Peyer's patch (tissue), 4 donors: ENCODE results near the gene NDC1. TPM values are rescaled to one million over a fixed set of nuclear protein-coding genes. Genes with fewer than 3 reads are reported as not detected.
"Not testable (repeated sequence)": the region's sequence is repeated elsewhere in the genome, so short reads cannot be mapped to it uniquely, and the experiment has no call there.

Experiments
- DNase-seq, 3 donors: peaks; one replicate each; pipeline ENCODE4 v3.0.0-alpha.2; 2017 to 2019
- H3K27ac ChIP-seq, 4 donors: fragments of 200-600 bp; sonication (generic); one replicate each; pipeline ENCODE4 v1.5.1; 2016 to 2019
- H3K27me3 ChIP-seq, 2 donors: fragments of 200-600 bp; sonication (generic); one replicate each; pipeline ENCODE4 v1.5.1; 2019
- H3K36me3 ChIP-seq, 3 donors: fragments of 200-600 bp; sonication (generic); one replicate each; pipeline ENCODE4 v1.5.1; 2016 to 2019
- H3K4me1 ChIP-seq, 4 donors: fragments of 200-600 bp; sonication (generic); one replicate each; pipeline ENCODE4 v1.5.1; 2016 to 2019
- H3K4me3 ChIP-seq, 4 donors: fragments of 200-600 bp; sonication (generic); 1 replicate in 3 of 4; 2 replicates in 1 of 4; pipeline ENCODE4 v1.5.1; 2016 to 2019; ENCODE audit warnings: mild to moderate bottlenecking in 1 of 4
- H3K9me3 ChIP-seq, 4 donors: fragments of 200-600 bp; sonication (generic); one replicate each; pipeline ENCODE4 v1.5.1; 2016 to 2019; ENCODE audit warnings: mild to moderate bottlenecking in 1 of 4
- POLR2A ChIP-seq, 2 donors: fragments of 450-650 bp; IDR thresholded peaks; one replicate each; pipeline ENCODE4 v1.5.1; 2017; ENCODE audit warnings: antibody characterized with exemption in 2 of 2, mild to moderate bottlenecking in 2 of 2, moderate library complexity in 2 of 2
- total RNA-seq, 4 donors: library from RNA; depleted of rRNA; stranded (reverse); fragments of >200 nt; gene quantifications; one replicate each; pipeline ENCODE4 v1.1.0, GENCODE V29; 2016
- TF ChIP-seq, protein P1 (sequence below), 6 experiments: fragments of 450-650 bp in 4 of 6; fragments of 200-600 bp in 2 of 6; sonication (generic) in 1 of 6; IDR thresholded peaks; one replicate each; pipeline ENCODE4 v1.5.1; 2017 to 2019; ENCODE audit warnings: antibody characterized with exemption in 6 of 6, mild to moderate bottlenecking in 3 of 6, moderate library complexity in 1 of 6

The NDC1 gene
- total RNA-seq, 4 donors from 2014 or later = 4.2 to 8.3 (median 6.7) TPM

- TF ChIP-seq, protein P1, sequence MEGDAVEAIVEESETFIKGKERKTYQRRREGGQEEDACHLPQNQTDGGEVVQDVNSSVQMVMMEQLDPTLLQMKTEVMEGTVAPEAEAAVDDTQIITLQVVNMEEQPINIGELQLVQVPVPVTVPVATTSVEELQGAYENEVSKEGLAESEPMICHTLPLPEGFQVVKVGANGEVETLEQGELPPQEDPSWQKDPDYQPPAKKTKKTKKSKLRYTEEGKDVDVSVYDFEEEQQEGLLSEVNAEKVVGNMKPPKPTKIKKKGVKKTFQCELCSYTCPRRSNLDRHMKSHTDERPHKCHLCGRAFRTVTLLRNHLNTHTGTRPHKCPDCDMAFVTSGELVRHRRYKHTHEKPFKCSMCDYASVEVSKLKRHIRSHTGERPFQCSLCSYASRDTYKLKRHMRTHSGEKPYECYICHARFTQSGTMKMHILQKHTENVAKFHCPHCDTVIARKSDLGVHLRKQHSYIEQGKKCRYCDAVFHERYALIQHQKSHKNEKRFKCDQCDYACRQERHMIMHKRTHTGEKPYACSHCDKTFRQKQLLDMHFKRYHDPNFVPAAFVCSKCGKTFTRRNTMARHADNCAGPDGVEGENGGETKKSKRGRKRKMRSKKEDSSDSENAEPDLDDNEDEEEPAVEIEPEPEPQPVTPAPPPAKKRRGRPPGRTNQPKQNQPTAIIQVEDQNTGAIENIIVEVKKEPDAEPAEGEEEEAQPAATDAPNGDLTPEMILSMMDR (IDR thresholded peaks at IDR 0.05) = no peak
- TF ChIP-seq POLR2A (IDR thresholded peaks at IDR 0.05) = no peak
- DNase-seq = no peak
- Histone ChIP-seq H3K4me1 (no peaks in the 10 kb centered on the region), H3K9me3 (no peaks in the 10 kb centered on the region), H3K27me3 (no peaks in the 10 kb centered on the region), H3K36me3 (peaks cover 0 to 16% (median 0%) of the 10 kb centered on the region in 3 donors), H3K27ac (no peak overlapping the region), H3K4me3 (no peak overlapping the region)
Observed at GRCh38 chr1:53819387-53819786, 18.7 kb downstream of the NDC1 start.

DNA sequence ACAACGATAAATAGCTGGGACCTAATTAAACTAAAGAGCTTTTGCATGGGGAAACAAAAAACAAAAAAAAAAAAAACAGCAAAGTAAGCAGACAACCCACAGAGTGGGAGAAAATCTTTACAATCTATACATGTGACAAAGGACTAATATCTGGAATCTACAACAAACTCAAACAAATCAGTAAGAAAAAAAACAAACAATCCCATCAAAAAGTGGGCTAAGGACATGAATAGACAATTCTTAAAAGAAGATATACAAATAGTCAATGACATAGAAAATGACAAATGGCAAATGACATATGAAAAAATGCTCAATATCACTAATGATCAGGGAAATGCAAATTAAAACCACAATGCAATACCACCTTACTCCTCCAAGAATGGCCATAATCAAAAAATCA is 21.5 kb downstream of the NDC1 start:
- not testable (repeated sequence) for DNase-seq, H3K4me1 ChIP-seq, H3K9me3 ChIP-seq, H3K27me3 ChIP-seq, H3K27ac ChIP-seq, H3K36me3 ChIP-seq, H3K4me3 ChIP-seq

GRCh38 chr1:53815484-53815883 is 22.6 kb downstream of the NDC1 start:
- not testable (repeated sequence) for H3K27me3 ChIP-seq

DNA sequence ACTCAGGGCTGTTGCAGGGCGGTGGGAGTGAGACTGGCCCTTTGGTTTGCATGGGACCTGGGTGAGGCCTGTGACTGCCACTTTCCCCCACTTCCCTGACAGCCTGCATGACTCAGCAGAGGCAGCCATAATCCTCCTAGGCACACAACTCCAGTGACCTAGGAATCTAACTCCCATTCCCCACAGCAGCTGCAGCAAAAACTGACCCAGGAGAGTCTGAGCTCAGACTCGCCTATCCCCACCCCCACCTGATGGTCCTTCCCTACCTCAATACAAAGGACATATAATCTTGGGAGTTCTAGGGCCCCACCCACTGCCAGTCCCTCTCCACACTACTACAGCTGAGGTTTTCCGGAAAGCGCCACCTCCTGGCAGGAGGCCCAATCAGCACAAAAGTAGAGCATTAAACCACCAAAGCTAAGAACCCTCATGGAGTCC is 26.7 kb downstream of the NDC1 start:
- Histone ChIP-seq H3K4me1 (no peaks in the 10 kb centered on the region), H3K9me3 (no peaks in the 10 kb centered on the region), H3K4me3 (no peak overlapping the region), H3K27ac (no peak overlapping the region), H3K36me3 (no peaks in the 10 kb centered on the region), H3K27me3 (no peaks in the 10 kb centered on the region)
- TF ChIP-seq POLR2A (IDR thresholded peaks at IDR 0.05) = no peak
- TF ChIP-seq, protein P1 (IDR thresholded peaks at IDR 0.05) = peak in 1 of 6 experiments; percentile 1
- no peak for DNase-seq

More at GRCh38 chr1:53815484-53815883, 22.6 kb downstream of the NDC1 start:
- H3K4me3 ChIP-seq, H3K36me3 ChIP-seq, H3K9me3 ChIP-seq, H3K27ac ChIP-seq, DNase-seq, H3K4me1 ChIP-seq: not testable (repeated sequence)

- TF ChIP-seq POLR2A (IDR thresholded peaks at IDR 0.05) = no peak
- TF ChIP-seq, protein P1 (IDR thresholded peaks at IDR 0.05) = no peak
- Histone ChIP-seq H3K4me3 (no peak overlapping the region), H3K27me3 (no peaks in the 10 kb centered on the region), H3K27ac (no peak overlapping the region), H3K9me3 (no peaks in the 10 kb centered on the region), H3K4me1 (no peaks in the 10 kb centered on the region), H3K36me3 (no peaks in the 10 kb centered on the region)
- no peak for DNase-seq
Observed at GRCh38 chr1:53810497-53810896, 27.6 kb downstream of the NDC1 start.

- Histone ChIP-seq H3K4me3 (no peak overlapping the region), H3K27me3 (no peaks in the 10 kb centered on the region), H3K4me1 (no peaks in the 10 kb centered on the region), H3K27ac (no peak overlapping the region), H3K36me3 (no peaks in the 10 kb centered on the region), H3K9me3 (no peaks in the 10 kb centered on the region)
- DNase-seq = no peak
- TF ChIP-seq POLR2A (IDR thresholded peaks at IDR 0.05) = no peak
- TF ChIP-seq, protein P1 (IDR thresholded peaks at IDR 0.05) = no peak
Observed at GRCh38 chr1:53810007-53810406, 28.1 kb downstream of the NDC1 start.

- no peak for DNase-seq
- H3K4me1 ChIP-seq = no peaks in the 10 kb centered on the region
- H3K27me3 ChIP-seq = no peaks in the 10 kb centered on the region
- H3K9me3 ChIP-seq = no peaks in the 10 kb centered on the region
- H3K36me3 ChIP-seq = peaks cover 0 to 6% (median 0%) of the 10 kb centered on the region in 3 donors
- no peak overlapping the region for H3K4me3 ChIP-seq
- no peak for TF ChIP-seq POLR2A (IDR thresholded peaks at IDR 0.05)
- TF ChIP-seq, protein P1 (IDR thresholded peaks at IDR 0.05) = no peak
- H3K27ac ChIP-seq = no peak overlapping the region
Observed at GRCh38 chr1:53807916-53808315, 30.2 kb downstream of the NDC1 start.
